HEK293T (cell line): ENCODE results near the gene ALKBH5.

Experiments used
- CTCF ChIA-PET: fragments of 350-600 bp; formaldehyde crosslinking; extraction: SDS; loops from one replicate; lab custom pipeline; 2021; ENCODE audit warnings: antibody characterized with exemption, inconsistent platforms; lab: Yijun Ruan, JAX
- POLR2A ChIA-PET: fragments of 350-600 bp; formaldehyde crosslinking; extraction: SDS; loops from one replicate; lab custom pipeline; 2020; ENCODE audit warnings: antibody characterized with exemption, inconsistent platforms; lab: Yijun Ruan, JAX
- DNase-seq: peaks from one replicate; pipeline ENCODE4 v3.0.0; 2012; ENCODE audit warnings: mixed read lengths; ENCODE audit errors: extremely low spot score
- ARNT ChIP-seq: fragments of 450-650 bp; IDR thresholded peaks from 2 replicates; pipeline ENCODE4 v1.6.1; 2017; ENCODE audit warnings: mild to moderate bottlenecking
- BHLHE40 ChIP-seq: fragments of 450-650 bp; IDR thresholded peaks from 2 replicates; pipeline ENCODE4 v1.6.1; 2016; ENCODE audit warnings: mild to moderate bottlenecking, moderate library complexity, borderline replicate concordance
- CTBP1 ChIP-seq: fragments of 450-650 bp; IDR thresholded peaks from 2 replicates; pipeline ENCODE4 v1.6.1; 2016; ENCODE audit warnings: borderline replicate concordance
- ELF4 ChIP-seq: fragments of 450-650 bp; IDR thresholded peaks from 2 replicates; pipeline ENCODE4 v1.6.1; 2017; ENCODE audit warnings: antibody characterized with exemption
- FOXA1 ChIP-seq: fragments of 450-650 bp; IDR thresholded peaks from 2 replicates; pipeline ENCODE4 v1.6.1; 2016; ENCODE audit warnings: mild to moderate bottlenecking
- FOXK2 ChIP-seq: fragments of 450-650 bp; IDR thresholded peaks from 2 replicates; pipeline ENCODE4 v1.6.1; 2016; ENCODE audit warnings: mild to moderate bottlenecking
- FOXM1 ChIP-seq: fragments of 450-650 bp; IDR thresholded peaks from 2 replicates; pipeline ENCODE4 v1.6.1; 2017; ENCODE audit warnings: mild to moderate bottlenecking, borderline replicate concordance
- HDGF ChIP-seq: fragments of 450-650 bp; IDR thresholded peaks from 2 replicates; pipeline ENCODE4 v1.6.1; 2017; ENCODE audit warnings: antibody characterized with exemption, borderline replicate concordance
- L3MBTL2 ChIP-seq: fragments of 450-650 bp; conservative IDR thresholded peaks from 2 replicates; pipeline ENCODE4 v1.6.1; 2016; ENCODE audit warnings: mild to moderate bottlenecking
- LEF1 ChIP-seq: fragments of 450-650 bp; IDR thresholded peaks from 2 replicates; pipeline ENCODE4 v1.6.1; 2017; ENCODE audit warnings: mild to moderate bottlenecking, borderline replicate concordance
- NFRKB ChIP-seq: fragments of 450-650 bp; IDR thresholded peaks from 2 replicates; pipeline ENCODE4 v1.6.1; 2016; ENCODE audit warnings: mild to moderate bottlenecking, moderate library complexity
- PKNOX1 ChIP-seq: fragments of 450-650 bp; IDR thresholded peaks from 2 replicates; pipeline ENCODE4 v1.6.1; 2016
- SP1 ChIP-seq: fragments of 450-650 bp; IDR thresholded peaks from 2 replicates; pipeline ENCODE4 v1.6.1; 2017
- SUZ12 ChIP-seq: fragments of 450-650 bp; IDR thresholded peaks from 2 replicates; pipeline ENCODE4 v1.6.1; 2016; ENCODE audit warnings: mild to moderate bottlenecking
- TARDBP ChIP-seq: fragments of 450-650 bp; IDR thresholded peaks from 2 replicates; pipeline ENCODE4 v1.6.1; 2016
- ZNF384 ChIP-seq: fragments of 450-650 bp; IDR thresholded peaks from 2 replicates; pipeline ENCODE4 v1.6.1; 2016

The ALKBH5 gene

GRCh38 chr17:18144261-18144660, 39.4 kb upstream of the ALKBH5 start:
- CTCF ChIA-PET = interaction anchor here (0.7 to 1.4 kb wide), 5 partner anchors 10 to 77 kb away, joined by 3 to 6 read pairs (median 3); partner anchors contain the start of gene ALKBH5
- no peak for DNase-seq
- no peak for TF ChIP-seq FOXK2
- TF ChIP-seq SUZ12 = no peak
- no peak for TF ChIP-seq CTBP1
- no peak for TF ChIP-seq ZNF384
- TF ChIP-seq PKNOX1 = no peak
- TF ChIP-seq LEF1 = no peak
- TF ChIP-seq L3MBTL2 = no peak
- TF ChIP-seq TARDBP = no peak
- TF ChIP-seq BHLHE40 = no peak
- TF ChIP-seq FOXM1 = no peak
- no peak for TF ChIP-seq NFRKB
- no peak for TF ChIP-seq ELF4
- TF ChIP-seq ARNT = no peak
- no peak for TF ChIP-seq SP1
- TF ChIP-seq HDGF = no peak
- TF ChIP-seq FOXA1 = no peak
- POLR2A ChIA-PET = interaction anchor here (0.9 to 1.6 kb wide), 4 partner anchors 9 to 40 kb away, joined by 3 to 11 read pairs (median 4); partner anchors contain the start of gene ALKBH5

GRCh38 chr17:18144855-18145254, 38.8 kb upstream of the ALKBH5 start:
- DNase-seq = no peak
- POLR2A ChIA-PET = interaction anchor here (0.9 to 1.5 kb wide), 3 partner anchors 8 to 39 kb away, joined by 3 to 6 read pairs (median 3); partner anchors contain the start of gene ALKBH5
- TF ChIP-seq HDGF = no peak
- TF ChIP-seq LEF1 = no peak
- no peak for TF ChIP-seq FOXM1
- TF ChIP-seq CTBP1 = no peak
- no peak for TF ChIP-seq PKNOX1
- TF ChIP-seq L3MBTL2 = no peak
- TF ChIP-seq NFRKB = no peak
- TF ChIP-seq FOXA1 = no peak
- no peak for TF ChIP-seq FOXK2
- TF ChIP-seq ELF4 = no peak
- TF ChIP-seq TARDBP = no peak
- TF ChIP-seq ZNF384 = no peak
- TF ChIP-seq SP1 = no peak
- no peak for TF ChIP-seq ARNT
- no peak for TF ChIP-seq SUZ12
- CTCF ChIA-PET = interaction anchor here (0.7 to 1.4 kb wide), 3 partner anchors 38 to 163 kb away, joined by 3 to 6 read pairs (median 3); partner anchors contain the start of gene ALKBH5

GRCh38 chr17:18145811-18146210, 37.8 kb upstream of the ALKBH5 start:
- ChIA-PET POLR2A (interaction anchor here (1.3 to 1.5 kb wide), 2 partner anchors 36 to 38 kb away, joined by 3 to 6 read pairs; partner anchors contain the start of gene ALKBH5), CTCF (no interaction called here)
- TF ChIP-seq FOXK2 = no peak
- no peak for TF ChIP-seq FOXM1
- no peak for TF ChIP-seq ZNF384
- TF ChIP-seq ARNT = no peak
- no peak for TF ChIP-seq BHLHE40
- no peak for TF ChIP-seq NFRKB
- no peak for TF ChIP-seq TARDBP
- no peak for TF ChIP-seq SUZ12
- no peak for TF ChIP-seq FOXA1
- TF ChIP-seq ELF4 = no peak
- no peak for TF ChIP-seq HDGF
- TF ChIP-seq SP1 = no peak
- no peak for TF ChIP-seq CTBP1
- no peak for DNase-seq

- POLR2A ChIA-PET = no interaction called here
- CTCF ChIA-PET = no interaction called here
- no peak for DNase-seq
- TF ChIP-seq NFRKB (no peak), CTBP1 (no peak), TARDBP (no peak), PKNOX1 (no peak), SP1 (no peak), FOXM1 (no peak), FOXA1 (no peak), ZNF384 (no peak)
These were observed 37.4 kb upstream of the ALKBH5 start for GRCh38 chr17:18146259-18146658.

- DNase-seq = no peak
- POLR2A ChIA-PET = interaction anchor here (1.7 kb wide), 1 partner anchor 36 kb away, joined by 11 read pairs; the partner anchor contains the start of gene ALKBH5
- CTCF ChIA-PET = interaction anchor here (0.6 kb wide), 1 partner anchor 46 kb away, joined by 4 read pairs; no protein-coding TSS in a partner anchor
- TF ChIP-seq ELF4 = no peak
- TF ChIP-seq ZNF384 = no peak
- no peak for TF ChIP-seq CTBP1
- no peak for TF ChIP-seq TARDBP
- no peak for TF ChIP-seq ARNT
These were observed 36.6 kb upstream of the ALKBH5 start for GRCh38 chr17:18146980-18147379.

- CTCF ChIA-PET = interaction anchor here (0.6 kb wide), 1 partner anchor 104 kb away, joined by 3 read pairs; no protein-coding TSS in a partner anchor
- POLR2A ChIA-PET = interaction anchor here (1.7 kb wide), 1 partner anchor 35 kb away, joined by 11 read pairs; the partner anchor contains the start of gene ALKBH5
- DNase-seq = no peak
- TF ChIP-seq ARNT (no peak), TARDBP (no peak)
These were observed 35.0 kb upstream of the ALKBH5 start for GRCh38 chr17:18148586-18148985.
